K562 (cell line): Measurements from ENCODE around the gene RNF44. TPM values are rescaled to one million over a fixed set of nuclear protein-coding genes. Genes with fewer than 3 reads are reported as not detected.
A peak's percentile ranks its signal among the peaks of the same experiment; 100 is the strongest.

Experiments used
- ATAC-seq: fragments of 200-7000 bp; cut with Tn5 transposase; 3 replicates; pipeline ENCODE4 v1.9.1; 2020; ENCODE audit warnings: moderate library complexity
- BruUV-seq: library from RNA; stranded (reverse); fragments of 400-500 nt; replicated peaks from 2 replicates; lab custom pipeline; 2021; lab: Mats Ljungman, UMichigan
- CTCF ChIA-PET: fragments of 300-600 bp; formaldehyde crosslinking; extraction: SDS; loops from one replicate; lab custom pipeline; 2021; ENCODE audit warnings: low intra/inter-chr PET ratio; lab: Yijun Ruan, JAX
- POLR2A ChIA-PET: fragments of 300-600, 350-650 bp; sonication (Branson Sonifier 250); formaldehyde crosslinking; extraction: SDS; loops from one replicate; lab custom pipeline; 2021; ENCODE audit warnings: antibody characterized with exemption, inconsistent platforms; lab: Yijun Ruan, JAX
- DNase-seq, 4 experiments: peaks; one replicate each; pipeline versions ENCODE4 v3.0.0 to v3.0.0-alpha.2; 2011 to 2018; ENCODE audit warnings: low spot score in 3 of 4, mixed read lengths in 3 of 4; ENCODE audit errors: extremely low read depth in 1 of 4
- FAIRE-seq: peaks from 2 replicates; lab custom pipeline; 2011; peaks lifted over from hg19 to GRCh38; lab: Jason Lieb, UNC
- H2AFZ ChIP-seq: 2 replicates; pipeline ENCODE4 v1.6.0; 2011; ENCODE audit warnings: low read depth, low read length, control low read depth, inconsistent platforms
- H3K27ac ChIP-seq: fragments of 200-600 bp; 3 replicates; pipeline ENCODE4 v1.8.0; 2011; ENCODE audit warnings: low read depth, mild to moderate bottlenecking, control low read depth, inconsistent platforms, low read length, moderate library complexity, mixed read lengths; ENCODE audit errors: extremely low read depth
- H3K27me3 ChIP-seq, 2 experiments: fragments of 300-600 bp in 1 of 2; 2 replicates in 1 of 2; 3 replicates in 1 of 2; pipeline versions ENCODE4 v1.6.0 to v1.8.0; 2011; ENCODE audit warnings: inconsistent platforms in 2 of 2, low read length in 2 of 2, mild to moderate bottlenecking in 1 of 2, mixed read lengths in 1 of 2, moderate library complexity in 1 of 2; ENCODE audit not compliant: control insufficient read depth in 2 of 2, insufficient read depth in 2 of 2
- H3K36me3 ChIP-seq: fragments of 300-600 bp; 3 replicates; pipeline ENCODE4 v1.8.0; 2011; ENCODE audit warnings: mild to moderate bottlenecking, low read length, inconsistent platforms; ENCODE audit not compliant: control insufficient read depth, insufficient read depth
- H3K4me1 ChIP-seq, 2 experiments: fragments of 200-600 bp in 1 of 2; replicated peaks in 1 of 2; 2 replicates in 1 of 2; 3 replicates in 1 of 2; pipeline versions ENCODE4 v1.5.1 to v1.8.0; 2011; ENCODE audit warnings: inconsistent platforms in 2 of 2, low read length in 2 of 2, mild to moderate bottlenecking in 1 of 2, mixed read lengths in 1 of 2, moderate library complexity in 1 of 2; ENCODE audit not compliant: control insufficient read depth in 2 of 2, insufficient read depth in 2 of 2
- H3K4me2 ChIP-seq: 2 replicates; pipeline ENCODE4 v1.6.1; 2011; ENCODE audit warnings: low read length, control low read depth, inconsistent platforms, mixed read lengths; ENCODE audit not compliant: insufficient read depth
- H3K4me3 ChIP-seq: fragments of 200-600 bp; sonication (generic), shearing (Covaris generic); 2 replicates; pipeline ENCODE4 v1.5.1; 2016; ENCODE audit warnings: control low read depth, inconsistent platforms
- H3K79me2 ChIP-seq: fragments of 200-600 bp; 3 replicates; pipeline ENCODE4 v1.8.0; 2011; ENCODE audit warnings: low read length, inconsistent platforms; ENCODE audit not compliant: control insufficient read depth, insufficient read depth
- H3K9ac ChIP-seq, 2 experiments: 2 replicates each; pipeline versions ENCODE4 v1.6.0 to v1.6.1; 2011; ENCODE audit warnings: low read depth in 2 of 2, low read length in 2 of 2, control low read depth in 1 of 2, inconsistent platforms in 1 of 2, mild to moderate bottlenecking in 1 of 2, mixed read lengths in 1 of 2; ENCODE audit not compliant: insufficient read depth in 1 of 2
- H3K9me1 ChIP-seq: one replicate; pipeline ENCODE4 v1.6.0; 2011; ENCODE audit warnings: inconsistent platforms, mild to moderate bottlenecking, low read length, moderate library complexity; ENCODE audit not compliant: control insufficient read depth, insufficient read depth
- H3K9me3 ChIP-seq: replicated peaks from 2 replicates; pipeline ENCODE4 v1.5.1; 2011; ENCODE audit warnings: low read depth, low read length, inconsistent platforms; ENCODE audit not compliant: control insufficient read depth, insufficient read depth
- H4K20me1 ChIP-seq: replicated peaks from 2 replicates; pipeline ENCODE4 v1.6.1; 2011; ENCODE audit warnings: low read length, inconsistent platforms, mixed read lengths; ENCODE audit not compliant: control insufficient read depth, insufficient read depth
- CHD1 ChIP-seq: fragments of 200-600 bp; sonication (generic); IDR thresholded peaks from one replicate; pipeline ENCODE4 v1.6.1; 2012; ENCODE audit warnings: mild to moderate bottlenecking, moderate library complexity, low read length, inconsistent platforms
- FUS ChIP-seq: fragments of 200-400 bp; formaldehyde crosslinking; optimal IDR thresholded peaks from 2 replicates; pipeline ENCODE3; 2017; ENCODE audit warnings: low read depth, low read length
- HNRNPL ChIP-seq: fragments of 200-400 bp; formaldehyde crosslinking; IDR thresholded peaks from 2 replicates; pipeline ENCODE4 v1.6.1; 2017; ENCODE audit warnings: low read depth, mild to moderate bottlenecking, low read length
- PCBP1 ChIP-seq: fragments of 200-400 bp; formaldehyde crosslinking; IDR thresholded peaks from 2 replicates; pipeline ENCODE4 v1.6.1; 2018; ENCODE audit warnings: mild to moderate bottlenecking, low read depth, low read length; ENCODE audit not compliant: poor library complexity, severe bottlenecking
- POLR2H ChIP-seq: IDR thresholded peaks from 2 replicates; pipeline ENCODE4 v1.6.1; 2016; ENCODE audit warnings: missing genetic modification characterization, low read depth, mild to moderate bottlenecking, control low read depth, missing compliant biosample characterization, moderate library complexity
- SAP30 ChIP-seq: fragments of 200-600 bp; sonication (generic); IDR thresholded peaks from 2 replicates; pipeline ENCODE4 v1.6.1; 2012; ENCODE audit warnings: borderline replicate concordance, low read depth, mild to moderate bottlenecking, moderate library complexity, low read length, control low read depth, inconsistent platforms; ENCODE audit not compliant: insufficient read depth, poor library complexity, severe bottlenecking
- WGBS: fragments of 100-300 bp; shearing (Covaris generic); methylation state at CpG from one replicate; pipeline ENCODE4 v1.1.6; 2016; ENCODE audit warnings: low coverage, mixed read lengths; ENCODE audit not compliant: insufficient coverage; ENCODE audit errors: missing lambda C conversion rate; 5-methylcytosine and 5-hydroxymethylcytosine counted together
- in situ Hi-C: fragments of 300-500 bp; cut with MboI; formaldehyde crosslinking; loops from 4 replicates; pipeline ENCODE4 v1.15.0; 2018; ENCODE audit warnings: inconsistent platforms, mixed read lengths
- intact Hi-C: fragments of 100-400 bp; cut with micrococcal nuclease; formaldehyde crosslinking; loops from 2 replicates; pipeline ENCODE4 v1.14.2; 2022
- polyA plus RNA-seq, 8 experiments: library from polyadenylated mRNA; depleted of rRNA in 4 of 8; stranded (reverse) in 5 of 8; unstranded in 3 of 8; fragments of >200 nt; fragmentation: Nextera tagmentation in 2 of 8; fragmentation: Illumina TruSeq in 1 of 8; extraction: Ambion mirVana in 2 of 8; extraction: Trizol in 1 of 8; gene quantifications; 2 replicates each; pipeline versions ENCODE4 v1.2.1 to v1.2.3, GENCODE V29; 2011 to 2014; ENCODE audit warnings: inconsistent platforms in 1 of 8, missing spikeins in 1 of 8
- total RNA-seq, 7 experiments: library from RNA; depleted of rRNA in 6 of 7; stranded (reverse); fragments of >200 nt in 6 of 7; fragmentation: Illumina TruSeq in 2 of 7; extraction: Trizol in 2 of 7; gene quantifications; 2 replicates each; pipeline versions ENCODE4 v1.2.1 to v1.2.3, GENCODE V29; 2011 to 2021; ENCODE audit warnings: low replicate concordance in 1 of 7
- TF ChIP-seq, protein P1 (sequence below): fragments of 250-450 bp; sonication (Bioruptor Pico); IDR thresholded peaks from 2 replicates; pipeline ENCODE4 v1.9.0; 2021; ENCODE audit warnings: mild to moderate bottlenecking
- TF ChIP-seq, protein P2 (sequence below): IDR thresholded peaks from 2 replicates; pipeline ENCODE4 v1.6.1; 2011; ENCODE audit warnings: borderline replicate concordance, low read depth, mild to moderate bottlenecking, moderate library complexity, low read length; ENCODE audit not compliant: insufficient read depth, poor library complexity, severe bottlenecking
- TF ChIP-seq, protein P3 (sequence below), 2 experiments: fragments of 450-650 bp; conservative IDR thresholded peaks; 2 replicates each; pipeline ENCODE4 v1.6.1; 2017; ENCODE audit warnings: mild to moderate bottlenecking in 2 of 2, moderate library complexity in 2 of 2

The RNF44 gene
- total and polyA plus RNA-seq, 9 of the 15 experiments (the other 6 are each of a cell fraction or from before 2014, with no cell fraction given), result 1.6 to 82.6 (median 7.4) TPM

DNA sequence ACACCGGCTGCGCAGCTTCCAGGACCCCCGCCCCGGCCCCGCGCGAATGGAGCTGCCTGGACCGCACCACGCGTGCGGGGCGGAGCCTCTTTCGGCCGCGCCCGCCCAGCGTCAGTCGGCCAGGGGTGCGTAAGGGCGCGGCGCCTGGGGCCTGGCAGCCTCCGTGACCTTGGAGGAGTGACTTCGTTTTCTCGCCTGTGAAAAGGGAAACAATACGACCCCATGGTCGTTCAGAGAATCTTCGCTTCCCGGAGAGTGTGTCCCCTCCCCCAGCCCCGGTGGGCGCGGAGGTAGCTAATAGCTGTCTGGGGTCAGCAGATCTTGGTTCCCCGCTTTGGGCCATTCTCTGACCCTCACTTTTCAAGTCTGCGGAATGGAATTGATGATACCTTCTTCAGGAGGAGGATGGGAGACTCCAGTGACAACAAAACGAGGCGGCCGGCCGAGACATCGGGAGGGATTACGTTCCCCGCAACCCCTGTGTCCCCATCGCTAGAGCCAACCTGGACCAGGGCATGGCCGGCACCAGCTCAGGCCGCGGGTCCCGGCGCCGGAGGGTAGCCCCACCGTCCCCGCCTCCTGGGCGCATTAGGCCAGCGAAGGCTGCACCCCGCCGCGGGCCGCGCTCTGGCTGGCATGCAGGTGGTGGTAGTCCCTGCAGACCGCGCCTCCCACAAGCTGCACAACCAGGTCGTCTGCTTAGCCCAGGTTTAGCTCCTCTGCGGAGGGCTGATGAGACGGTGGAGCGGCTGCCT is 6.4 kb upstream of the RNF44 start (continued):
- TF ChIP-seq, protein P1, sequence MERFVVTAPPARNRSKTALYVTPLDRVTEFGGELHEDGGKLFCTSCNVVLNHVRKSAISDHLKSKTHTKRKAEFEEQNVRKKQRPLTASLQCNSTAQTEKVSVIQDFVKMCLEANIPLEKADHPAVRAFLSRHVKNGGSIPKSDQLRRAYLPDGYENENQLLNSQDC (CRISPR knock-in tag), result peak; percentile 48; the same call in 1 of the 2 replicates
- 0 out of 2 replicates have a peak, but pooled peaks have one; percentile 23 for TF ChIP-seq POLR2H
- TF ChIP-seq, all 486 proteins: peak for 59

DNA sequence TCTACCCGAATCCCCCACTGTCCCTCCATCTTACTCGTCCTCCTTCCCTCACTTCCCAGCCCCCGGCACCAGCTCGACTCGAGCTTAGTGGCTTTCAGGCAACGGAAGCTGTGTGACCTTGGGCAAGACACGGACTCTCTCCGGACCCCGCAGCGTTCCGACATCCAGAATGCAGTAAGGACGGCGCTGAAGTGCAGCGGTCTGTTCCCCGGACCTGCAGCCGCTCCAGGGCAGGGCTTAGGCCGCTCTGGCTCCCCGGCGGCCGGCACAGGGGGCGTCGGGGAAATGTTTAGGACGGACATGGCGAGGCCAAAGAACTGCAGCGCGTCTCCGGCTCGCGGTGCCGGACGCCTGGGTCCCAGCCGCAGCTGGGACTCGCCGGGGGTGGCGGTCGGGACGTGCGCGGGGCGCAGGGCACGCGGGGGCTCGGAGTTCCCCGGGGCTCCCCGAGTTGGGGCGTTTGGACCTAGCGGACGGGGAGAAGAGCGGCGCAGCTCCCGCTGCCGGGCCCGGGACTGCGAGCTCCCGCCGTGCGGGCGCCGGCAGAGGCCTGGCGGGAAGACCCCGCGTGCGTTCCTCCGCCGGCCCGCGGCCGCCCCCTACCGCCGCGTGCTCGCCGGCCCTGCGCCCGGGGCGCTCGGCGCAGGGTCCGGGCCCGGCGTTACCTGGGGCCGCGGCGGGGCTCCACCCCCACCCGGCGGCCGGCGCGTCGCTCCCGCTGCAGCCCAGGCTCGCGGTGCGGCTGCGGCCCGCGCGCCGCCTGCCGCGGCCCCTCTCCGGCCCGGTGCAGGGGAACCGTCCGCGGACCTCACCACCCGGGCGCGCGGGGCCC is 5.6 kb upstream of the RNF44 start:
- under 1% methylated on average over 71 of the region's 110 CpGs for WGBS
- peak overlapping the region; percentile 84 to 94 for H3K9ac ChIP-seq
- POLR2A ChIA-PET, result interaction anchor here (0.6 to 1.3 kb wide), 4 partner anchors 9 to 127 kb away, joined by 3 to 7 read pairs (median 4); partner anchors contain the start of gene CLTB
- TF ChIP-seq, protein P2, sequence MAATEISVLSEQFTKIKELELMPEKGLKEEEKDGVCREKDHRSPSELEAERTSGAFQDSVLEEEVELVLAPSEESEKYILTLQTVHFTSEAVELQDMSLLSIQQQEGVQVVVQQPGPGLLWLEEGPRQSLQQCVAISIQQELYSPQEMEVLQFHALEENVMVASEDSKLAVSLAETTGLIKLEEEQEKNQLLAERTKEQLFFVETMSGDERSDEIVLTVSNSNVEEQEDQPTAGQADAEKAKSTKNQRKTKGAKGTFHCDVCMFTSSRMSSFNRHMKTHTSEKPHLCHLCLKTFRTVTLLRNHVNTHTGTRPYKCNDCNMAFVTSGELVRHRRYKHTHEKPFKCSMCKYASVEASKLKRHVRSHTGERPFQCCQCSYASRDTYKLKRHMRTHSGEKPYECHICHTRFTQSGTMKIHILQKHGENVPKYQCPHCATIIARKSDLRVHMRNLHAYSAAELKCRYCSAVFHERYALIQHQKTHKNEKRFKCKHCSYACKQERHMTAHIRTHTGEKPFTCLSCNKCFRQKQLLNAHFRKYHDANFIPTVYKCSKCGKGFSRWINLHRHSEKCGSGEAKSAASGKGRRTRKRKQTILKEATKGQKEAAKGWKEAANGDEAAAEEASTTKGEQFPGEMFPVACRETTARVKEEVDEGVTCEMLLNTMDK, result peak; percentile 37
- TF ChIP-seq PCBP1 (peak; percentile 62), FUS (peak; percentile 65), HNRNPL (no peak), CHD1 (peak; percentile 61), SAP30 (peak; percentile 67)
- TF ChIP-seq, protein P3, sequence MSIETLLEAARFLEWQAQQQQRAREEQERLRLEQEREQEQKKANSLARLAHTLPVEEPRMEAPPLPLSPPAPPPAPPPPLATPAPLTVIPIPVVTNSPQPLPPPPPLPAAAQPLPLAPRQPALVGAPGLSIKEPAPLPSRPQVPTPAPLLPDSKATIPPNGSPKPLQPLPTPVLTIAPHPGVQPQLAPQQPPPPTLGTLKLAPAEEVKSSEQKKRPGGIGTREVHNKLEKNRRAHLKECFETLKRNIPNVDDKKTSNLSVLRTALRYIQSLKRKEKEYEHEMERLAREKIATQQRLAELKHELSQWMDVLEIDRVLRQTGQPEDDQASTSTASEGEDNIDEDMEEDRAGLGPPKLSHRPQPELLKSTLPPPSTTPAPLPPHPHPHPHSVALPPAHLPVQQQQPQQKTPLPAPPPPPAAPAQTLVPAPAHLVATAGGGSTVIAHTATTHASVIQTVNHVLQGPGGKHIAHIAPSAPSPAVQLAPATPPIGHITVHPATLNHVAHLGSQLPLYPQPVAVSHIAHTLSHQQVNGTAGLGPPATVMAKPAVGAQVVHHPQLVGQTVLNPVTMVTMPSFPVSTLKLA (conservative IDR thresholded peaks at IDR 0.05), result peak in 1 of 2 experiments; percentile 35; a peak in 2 of 4 replicates

More for the DNA sequence above, 5.6 kb upstream of the RNF44 start:
- Histone ChIP-seq H3K27me3 (no peaks in the 10 kb centered on the region), H2AFZ (peak overlapping the region; percentile 97), H3K27ac (peak overlapping the region; percentile 94), H3K9me1 (no peaks in the 10 kb centered on the region), H4K20me1 (no peaks in the 10 kb centered on the region), H3K4me1 (peaks cover 41 to 45% of the 10 kb centered on the region in 2 experiments), H3K79me2 (peaks cover 23% of the 10 kb centered on the region), H3K36me3 (no peaks in the 10 kb centered on the region; the same call in 2 of the 3 replicates), H3K4me2 (peak overlapping the region; percentile 94), H3K9me3 (no peaks in the 10 kb centered on the region), H3K4me3 (peak overlapping the region; percentile 51)
- FAIRE-seq (no peak), ATAC-seq (peak; percentile 48), DNase-seq (peak; percentile 67 to 86 (median 82))
- no TSS peak for BruUV-seq
- in situ Hi-C loops (no loop called here), intact Hi-C loops (loop anchor here (2.0 kb wide), 1 partner anchor 126 kb away; the partner anchor contains the start of gene CLTB)
- CTCF ChIA-PET, result interaction anchor here (0.6 to 2.1 kb wide), 4 partner anchors 95 to 223 kb away, joined by 3 to 7 read pairs (median 4); partner anchors contain the start of gene CLTB
